Colonic mucosa (tissue), 4 donors: ENCODE measurements around the gene SND1. TPM values are rescaled to one million over a fixed set of nuclear protein-coding genes. Genes with fewer than 3 reads are reported as not detected.

Source experiments
- DNase-seq: peaks from one replicate; pipeline ENCODE4 v3.0.0-alpha.2; 2020
- H3K27ac ChIP-seq: fragments of 200-600 bp; one replicate; pipeline ENCODE4 v1.8.0; 2021
- H3K27me3 ChIP-seq: fragments of 200-600 bp; one replicate; pipeline ENCODE4 v1.8.0; 2021
- H3K36me3 ChIP-seq: fragments of 200-600 bp; one replicate; pipeline ENCODE4 v1.8.0; 2021
- H3K4me1 ChIP-seq: fragments of 200-600 bp; one replicate; pipeline ENCODE4 v1.8.0; 2021; ENCODE audit warnings: mild to moderate bottlenecking
- H3K4me3 ChIP-seq: fragments of 200-600 bp; one replicate; pipeline ENCODE4 v1.8.0; 2021
- H3K9ac ChIP-seq, 2 donors: one replicate each; pipeline ENCODE4 v1.7.0; 2013; ENCODE audit warnings: control low read depth in 2 of 2, low read depth in 2 of 2, low read length in 2 of 2
- H3K9me3 ChIP-seq: fragments of 200-600 bp; one replicate; pipeline ENCODE4 v1.8.0; 2021
- intact Hi-C: fragments of 100-400 bp; cut with DNase I; formaldehyde crosslinking; loops from one replicate; pipeline ENCODE4 v1.14.1; 2022
- total RNA-seq, 2 donors: library from RNA; stranded (reverse); fragmentation: NEBNext Ultra II Directional in 1 of 2; extraction: Animal tissue kit (Norgen Biotek cat#: 25700) in 1 of 2; gene quantifications; one replicate each; pipeline ENCODE4 v1.2.1, GENCODE V29; 2021
- TF ChIP-seq, protein P1 (sequence below): fragments of 200-600 bp; IDR thresholded peaks from one replicate; pipeline ENCODE4 v1.8.0; 2022; ENCODE audit warnings: antibody characterized with exemption, mild to moderate bottlenecking
- donor health status: healthy.
- donor health status: DM: no; HTN: no; CAD: no.
- donor health status: DM: no; HTN: no; CAD: no.

Gene SND1
- total RNA-seq, 2 donors from 2014 or later, result 134 to 163 TPM

DNA sequence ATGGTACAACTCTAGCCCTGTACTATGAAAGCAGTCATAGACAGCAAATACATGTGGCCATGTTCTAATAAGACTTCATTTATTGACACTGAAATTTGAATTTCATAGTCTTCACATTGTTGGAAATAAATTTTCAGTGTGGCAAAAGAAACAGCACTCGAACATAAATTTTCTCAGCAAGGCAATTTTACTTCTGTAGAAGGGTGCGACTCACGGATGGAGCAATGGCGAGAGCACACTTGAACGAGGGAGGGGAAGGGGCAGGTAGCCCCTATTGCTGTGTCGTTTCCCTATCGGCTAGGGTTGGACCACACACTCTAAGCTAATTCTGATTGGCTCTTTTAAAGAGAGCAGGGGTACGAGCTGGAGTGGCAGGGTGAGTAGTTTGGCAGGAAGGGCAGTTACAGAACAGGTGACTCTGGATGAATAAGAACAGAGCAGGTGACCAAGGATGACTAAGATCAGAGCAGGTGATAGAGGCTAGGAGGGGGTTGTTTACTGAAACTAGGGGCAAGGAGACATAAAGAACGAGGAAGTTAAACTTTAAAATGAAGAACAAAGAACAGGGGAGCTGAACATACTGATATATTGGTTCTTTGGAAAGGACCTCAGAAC lies 327.2 kb downstream of the SND1 start:
- no peaks in the 10 kb centered on the region for H3K9me3 ChIP-seq
- no peak overlapping the region for H3K27ac ChIP-seq
- intact Hi-C loops, result no loop called here
- no peaks in the 10 kb centered on the region for H3K4me1 ChIP-seq
- TF ChIP-seq, protein P1, sequence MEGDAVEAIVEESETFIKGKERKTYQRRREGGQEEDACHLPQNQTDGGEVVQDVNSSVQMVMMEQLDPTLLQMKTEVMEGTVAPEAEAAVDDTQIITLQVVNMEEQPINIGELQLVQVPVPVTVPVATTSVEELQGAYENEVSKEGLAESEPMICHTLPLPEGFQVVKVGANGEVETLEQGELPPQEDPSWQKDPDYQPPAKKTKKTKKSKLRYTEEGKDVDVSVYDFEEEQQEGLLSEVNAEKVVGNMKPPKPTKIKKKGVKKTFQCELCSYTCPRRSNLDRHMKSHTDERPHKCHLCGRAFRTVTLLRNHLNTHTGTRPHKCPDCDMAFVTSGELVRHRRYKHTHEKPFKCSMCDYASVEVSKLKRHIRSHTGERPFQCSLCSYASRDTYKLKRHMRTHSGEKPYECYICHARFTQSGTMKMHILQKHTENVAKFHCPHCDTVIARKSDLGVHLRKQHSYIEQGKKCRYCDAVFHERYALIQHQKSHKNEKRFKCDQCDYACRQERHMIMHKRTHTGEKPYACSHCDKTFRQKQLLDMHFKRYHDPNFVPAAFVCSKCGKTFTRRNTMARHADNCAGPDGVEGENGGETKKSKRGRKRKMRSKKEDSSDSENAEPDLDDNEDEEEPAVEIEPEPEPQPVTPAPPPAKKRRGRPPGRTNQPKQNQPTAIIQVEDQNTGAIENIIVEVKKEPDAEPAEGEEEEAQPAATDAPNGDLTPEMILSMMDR, result no peak
- no peak for DNase-seq
- H3K27me3 ChIP-seq, result no peaks in the 10 kb centered on the region
- no peaks in the 10 kb centered on the region for H3K36me3 ChIP-seq
- H3K4me3 ChIP-seq, result no peak overlapping the region
- no peak overlapping the region for H3K9ac ChIP-seq

DNA sequence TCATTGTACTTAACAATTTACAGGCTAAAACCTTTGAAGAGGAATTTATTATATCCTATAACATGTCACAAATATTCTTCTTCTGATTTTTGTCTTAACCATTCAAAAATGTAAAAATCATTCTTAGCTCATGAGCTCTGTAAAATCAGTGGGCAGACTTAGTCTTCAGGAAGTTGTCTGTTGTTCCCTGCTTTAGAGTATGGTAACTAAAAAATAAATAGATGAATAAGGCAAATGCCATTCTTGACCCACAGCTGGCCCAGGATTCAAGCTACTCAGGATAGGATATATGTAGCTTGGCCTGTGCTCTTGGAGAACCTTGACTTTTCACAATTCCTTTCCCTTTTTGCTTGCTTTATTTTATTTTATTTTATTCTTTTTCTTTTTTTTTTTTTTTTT lies 327.7 kb downstream of the SND1 start:
- H3K4me3 ChIP-seq, result no peak overlapping the region
- no peak overlapping the region for H3K27ac ChIP-seq
- H3K36me3 ChIP-seq, result no peaks in the 10 kb centered on the region
- H3K9me3 ChIP-seq, result no peaks in the 10 kb centered on the region
- no peak overlapping the region for H3K9ac ChIP-seq
- DNase-seq, result no peak
- TF ChIP-seq, protein P1, result no peak
- no peaks in the 10 kb centered on the region for H3K27me3 ChIP-seq
- no peaks in the 10 kb centered on the region for H3K4me1 ChIP-seq
- intact Hi-C loops, result no loop called here

DNA sequence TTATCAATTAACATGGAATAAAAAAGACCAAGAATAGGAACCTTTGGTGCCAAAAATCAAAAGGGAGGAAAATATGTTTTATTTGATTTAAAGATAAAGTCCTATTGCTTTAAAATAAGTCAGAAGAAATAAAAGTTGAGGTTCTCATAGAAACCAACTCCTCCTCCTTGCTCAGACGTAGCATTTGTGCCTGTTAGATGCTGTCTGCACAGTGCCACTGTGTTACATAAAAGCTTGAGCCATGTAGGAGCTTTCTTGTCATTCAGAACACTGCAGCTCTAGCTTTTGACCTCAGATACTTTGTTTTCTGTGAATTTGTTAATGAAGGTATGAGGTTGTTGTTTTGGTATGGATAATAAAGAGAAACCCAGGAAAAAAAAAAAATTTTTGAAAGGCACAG lies 328.9 kb downstream of the SND1 start:
- H3K27ac ChIP-seq, result no peak overlapping the region
- intact Hi-C loops, result no loop called here
- H3K27me3 ChIP-seq, result no peaks in the 10 kb centered on the region
- no peak overlapping the region for H3K9ac ChIP-seq
- no peaks in the 10 kb centered on the region for H3K4me1 ChIP-seq
- no peaks in the 10 kb centered on the region for H3K9me3 ChIP-seq
- TF ChIP-seq, protein P1, result no peak
- H3K4me3 ChIP-seq, result no peak overlapping the region
- no peaks in the 10 kb centered on the region for H3K36me3 ChIP-seq
- no peak for DNase-seq

DNA sequence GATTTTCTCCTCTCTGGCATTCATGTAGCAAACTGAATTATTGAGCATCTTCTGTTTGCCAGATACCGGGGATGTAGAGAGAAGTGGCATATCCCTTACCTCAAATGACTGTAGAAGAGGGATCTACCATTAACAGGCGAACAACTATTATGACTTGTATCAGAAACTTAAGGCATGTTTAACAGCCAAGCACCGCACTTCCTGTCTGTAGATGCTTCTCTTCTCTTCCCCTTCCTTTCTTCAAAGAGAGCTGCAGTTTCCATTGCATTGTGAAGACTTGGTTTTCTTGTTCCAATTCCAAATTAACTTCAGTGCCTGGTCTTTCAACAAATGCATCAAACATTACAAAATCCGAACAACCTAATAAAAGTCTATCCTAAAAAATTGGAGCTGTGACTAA lies 330.0 kb downstream of the SND1 start:
- H3K9me3 ChIP-seq, result no peaks in the 10 kb centered on the region
- no peaks in the 10 kb centered on the region for H3K36me3 ChIP-seq
- H3K27me3 ChIP-seq, result no peaks in the 10 kb centered on the region
- H3K4me3 ChIP-seq, result no peak overlapping the region
- no peak overlapping the region for H3K9ac ChIP-seq
- DNase-seq, result no peak
- intact Hi-C loops, result no loop called here
- no peaks in the 10 kb centered on the region for H3K4me1 ChIP-seq
- H3K27ac ChIP-seq, result no peak overlapping the region
- TF ChIP-seq, protein P1, result no peak

DNA sequence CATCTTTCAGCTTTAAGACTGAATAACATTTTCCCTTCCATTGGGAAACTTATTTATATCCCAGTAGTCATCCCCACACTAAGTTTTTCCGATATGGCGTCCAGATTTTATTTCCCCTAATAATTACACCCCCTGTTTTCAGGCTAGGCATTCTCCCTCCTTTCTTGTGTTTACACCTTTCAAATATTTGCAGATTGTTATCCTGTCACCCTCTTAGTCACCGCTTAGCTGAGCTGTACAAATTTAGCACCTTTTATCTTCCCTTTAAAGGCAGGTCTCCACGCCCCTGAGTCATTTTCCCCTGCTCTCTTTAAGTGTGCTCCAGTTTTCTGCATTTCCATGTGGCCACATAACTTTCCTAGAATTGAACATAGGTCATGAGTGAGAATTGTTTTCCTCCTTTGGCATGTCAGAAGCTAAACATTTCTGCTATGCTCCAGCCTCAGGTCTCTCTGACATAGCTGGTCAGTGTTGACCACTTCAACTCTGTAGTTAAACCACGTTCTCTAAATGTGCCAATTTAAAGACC lies 331.9 kb downstream of the SND1 start:
- intact Hi-C loops, result no loop called here
- H3K4me3 ChIP-seq, result no peak overlapping the region
- H3K9ac ChIP-seq, result no peak overlapping the region
- no peaks in the 10 kb centered on the region for H3K9me3 ChIP-seq
- DNase-seq, result no peak
- no peaks in the 10 kb centered on the region for H3K27me3 ChIP-seq
- no peaks in the 10 kb centered on the region for H3K36me3 ChIP-seq
- TF ChIP-seq, protein P1, result no peak
- H3K4me1 ChIP-seq, result no peaks in the 10 kb centered on the region
- no peak overlapping the region for H3K27ac ChIP-seq
